ENCODE data around the gene AJUBA.

Gene AJUBA

DNA sequence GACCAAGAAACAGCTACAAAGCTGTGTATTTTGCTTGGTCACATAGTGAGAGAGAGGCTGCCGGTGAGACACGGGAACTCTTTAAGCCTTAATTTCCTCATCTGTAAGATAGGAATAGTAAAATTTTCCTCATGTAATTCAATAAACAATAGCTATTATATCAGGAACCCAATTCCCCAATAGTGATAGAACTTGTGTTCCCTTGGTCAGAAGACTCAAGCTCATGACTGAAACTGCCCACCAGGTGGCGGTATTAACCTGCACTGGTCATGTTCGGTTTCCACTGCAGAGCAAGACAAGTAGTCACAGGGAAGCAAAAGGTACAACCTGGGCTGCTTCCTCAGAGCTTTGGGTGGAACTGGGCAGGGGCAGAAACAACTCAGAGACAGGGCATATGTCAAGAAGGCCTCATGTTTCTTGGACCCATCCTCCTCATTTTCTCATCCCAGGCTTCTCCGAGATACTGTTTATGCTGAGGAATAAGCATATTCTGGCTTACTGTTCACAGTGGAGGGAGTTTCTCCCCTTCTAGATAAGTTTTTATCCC is 4.2 kb upstream of the AJUBA start:
- no peak overlapping the region for H3K4me3 ChIP-seq (ENCODE audit: low read length)
- no peak for DNase-seq (ENCODE audit: low read depth)

DNA sequence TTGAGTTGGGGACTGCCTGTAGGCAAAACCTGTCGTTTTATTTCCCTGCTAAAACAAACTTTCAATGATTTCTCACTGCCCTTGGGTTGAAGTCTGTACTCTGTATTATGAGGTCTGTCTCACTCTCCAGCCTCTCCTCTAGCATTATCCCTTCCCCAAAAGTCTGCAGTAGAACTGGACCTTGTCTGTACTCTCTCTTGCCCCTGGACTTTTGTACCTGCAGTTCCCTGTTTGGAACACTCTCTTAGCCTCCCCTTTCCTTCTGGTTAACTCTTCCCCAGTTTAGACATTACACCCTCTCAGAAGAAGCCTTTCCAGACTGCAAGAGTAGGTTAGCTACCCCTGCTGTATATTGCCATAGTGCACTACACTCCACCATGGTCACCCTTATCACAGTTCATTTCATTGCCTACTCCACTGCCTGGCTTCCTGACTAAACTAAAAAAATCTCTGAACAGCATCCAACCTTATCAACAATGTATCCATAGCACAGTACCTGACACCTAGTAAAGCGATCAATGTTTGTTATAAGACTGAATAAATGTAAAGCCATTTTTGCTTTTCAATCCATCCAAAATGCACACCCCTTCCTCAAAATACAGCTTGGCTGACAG is 3.6 kb upstream of the AJUBA start:
- no peak for DNase-seq (ENCODE audit: low read depth)
- H3K4me3 ChIP-seq (ENCODE audit: low read length) = no peak overlapping the region
- TF ChIP-seq, protein P1, sequence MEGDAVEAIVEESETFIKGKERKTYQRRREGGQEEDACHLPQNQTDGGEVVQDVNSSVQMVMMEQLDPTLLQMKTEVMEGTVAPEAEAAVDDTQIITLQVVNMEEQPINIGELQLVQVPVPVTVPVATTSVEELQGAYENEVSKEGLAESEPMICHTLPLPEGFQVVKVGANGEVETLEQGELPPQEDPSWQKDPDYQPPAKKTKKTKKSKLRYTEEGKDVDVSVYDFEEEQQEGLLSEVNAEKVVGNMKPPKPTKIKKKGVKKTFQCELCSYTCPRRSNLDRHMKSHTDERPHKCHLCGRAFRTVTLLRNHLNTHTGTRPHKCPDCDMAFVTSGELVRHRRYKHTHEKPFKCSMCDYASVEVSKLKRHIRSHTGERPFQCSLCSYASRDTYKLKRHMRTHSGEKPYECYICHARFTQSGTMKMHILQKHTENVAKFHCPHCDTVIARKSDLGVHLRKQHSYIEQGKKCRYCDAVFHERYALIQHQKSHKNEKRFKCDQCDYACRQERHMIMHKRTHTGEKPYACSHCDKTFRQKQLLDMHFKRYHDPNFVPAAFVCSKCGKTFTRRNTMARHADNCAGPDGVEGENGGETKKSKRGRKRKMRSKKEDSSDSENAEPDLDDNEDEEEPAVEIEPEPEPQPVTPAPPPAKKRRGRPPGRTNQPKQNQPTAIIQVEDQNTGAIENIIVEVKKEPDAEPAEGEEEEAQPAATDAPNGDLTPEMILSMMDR (conservative IDR thresholded peaks at IDR 0.05; ENCODE audit: low read depth, low read length) = no peak

More for the DNA sequence above, 4.2 kb upstream of the AJUBA start:
- TF ChIP-seq, protein P1 (conservative IDR thresholded peaks at IDR 0.05; ENCODE audit: low read depth, low read length) = peak; percentile 89

DNA sequence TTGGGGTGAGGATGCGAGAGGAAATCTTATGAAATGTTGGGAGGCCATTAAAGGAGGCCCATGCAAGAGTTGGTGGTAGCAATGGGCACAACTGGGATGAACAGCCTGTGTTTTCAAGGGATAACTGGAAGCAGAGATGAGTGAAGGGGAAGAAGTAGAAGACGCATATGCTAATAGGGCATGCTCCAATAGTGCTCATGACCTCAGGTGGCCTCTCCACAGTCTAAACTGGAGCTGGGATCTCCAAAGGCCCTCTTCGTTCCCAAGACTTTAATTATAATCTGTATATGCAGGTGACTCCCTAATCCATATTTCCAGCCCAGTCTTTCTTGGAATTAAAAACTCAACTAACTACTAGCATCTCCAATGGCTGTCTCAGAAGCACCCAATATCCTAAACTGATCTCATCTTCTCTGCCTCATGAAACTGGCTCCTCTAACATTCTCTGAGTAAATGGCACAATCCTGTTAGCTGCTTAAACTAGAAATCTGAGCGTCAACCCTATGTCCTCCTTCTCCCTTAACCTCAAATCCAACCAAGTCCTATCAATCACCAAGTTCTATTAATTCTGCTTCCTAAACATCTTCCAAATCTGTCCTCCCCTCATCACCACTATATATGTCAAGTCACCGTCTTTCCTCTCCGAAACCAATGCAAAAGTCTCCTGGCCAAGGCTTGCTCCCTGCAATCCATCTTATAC is 2.8 kb upstream of the AJUBA start:
- no peak overlapping the region for H3K4me3 ChIP-seq (ENCODE audit: low read length)
- TF ChIP-seq, protein P1 (conservative IDR thresholded peaks at IDR 0.05; ENCODE audit: low read depth, low read length) = no peak
- no peak for DNase-seq (ENCODE audit: low read depth)

DNA sequence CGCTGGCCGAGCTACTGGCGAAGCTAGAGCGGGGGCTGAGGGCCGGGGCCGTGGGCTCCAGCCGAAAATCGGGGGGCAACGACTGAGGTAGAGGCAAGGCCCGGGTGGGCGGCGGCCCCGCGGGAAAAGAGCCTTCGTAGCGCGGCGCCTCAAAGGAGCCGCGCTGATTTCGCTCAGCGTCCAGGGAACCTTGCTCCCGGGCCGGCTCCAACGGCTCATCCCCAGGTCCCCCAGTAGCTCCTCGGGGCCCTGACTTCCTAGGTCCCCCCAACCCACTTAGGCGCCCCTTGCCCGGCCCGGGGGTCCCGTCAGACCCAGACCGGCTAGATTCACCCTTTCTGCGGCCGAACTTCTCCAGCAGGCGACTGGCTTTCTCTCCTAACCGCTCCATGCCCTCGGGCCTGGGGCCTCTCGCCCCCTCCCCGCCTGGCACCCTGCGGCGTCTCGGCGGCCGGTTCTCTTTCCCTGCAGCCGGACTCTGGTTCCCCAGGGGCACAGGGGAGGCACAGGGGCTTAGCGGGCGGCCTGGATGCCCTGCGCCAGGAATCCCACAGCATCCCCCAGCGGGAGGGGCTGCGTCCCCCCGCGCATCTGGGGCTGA is 375 bp downstream of the AJUBA start:
- H3K4me3 ChIP-seq (ENCODE audit: low read length) = peak overlapping the region; percentile 89
- no peak for DNase-seq (ENCODE audit: low read depth)
- TF ChIP-seq, protein P1 (conservative IDR thresholded peaks at IDR 0.05; ENCODE audit: low read depth, low read length) = no peak

- no peak for DNase-seq (ENCODE audit: low read depth)
- H3K4me3 ChIP-seq (ENCODE audit: low read length) = peak overlapping the region; percentile 89
- TF ChIP-seq, protein P1 (conservative IDR thresholded peaks at IDR 0.05; ENCODE audit: low read depth, low read length) = no peak
These were observed 1.1 kb downstream of the AJUBA start for GRCh38 chr14:22981090-22981875.

DNA sequence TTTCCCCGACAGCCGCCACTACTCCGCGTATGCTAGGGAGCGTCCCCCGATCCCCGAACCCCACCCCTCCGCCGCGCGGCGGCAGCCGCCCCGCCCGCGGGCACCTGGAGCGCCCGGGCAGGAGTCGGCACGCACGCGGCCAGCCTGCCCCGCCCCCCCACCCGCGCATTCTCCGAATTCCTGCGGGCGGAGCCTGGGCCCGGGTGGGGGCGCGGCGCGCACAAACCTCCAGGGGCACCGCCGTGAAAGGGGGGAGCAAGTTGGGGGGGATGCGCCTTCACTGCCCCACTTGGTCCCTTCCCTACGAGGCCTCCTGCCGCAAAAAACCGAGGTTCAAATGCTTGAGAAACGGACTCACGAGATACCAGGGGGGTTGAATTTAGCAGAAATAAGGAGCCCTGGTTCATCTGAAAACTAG is 1.7 kb downstream of the AJUBA start:
- TF ChIP-seq, protein P1 (conservative IDR thresholded peaks at IDR 0.05; ENCODE audit: low read depth, low read length) = no peak
- H3K4me3 ChIP-seq (ENCODE audit: low read length) = peak overlapping the region; percentile 89
- DNase-seq (ENCODE audit: low read depth) = no peak
